GM18861 (cell line): ENCODE data around the gene CCDC9B.

Experiments used
- ATAC-seq: cut with Tn5 transposase; IDR thresholded peaks from one replicate; pipeline ENCODE4 v1.9.1; 2021; ENCODE audit not compliant: unreplicated experiment

The CCDC9B gene

DNA sequence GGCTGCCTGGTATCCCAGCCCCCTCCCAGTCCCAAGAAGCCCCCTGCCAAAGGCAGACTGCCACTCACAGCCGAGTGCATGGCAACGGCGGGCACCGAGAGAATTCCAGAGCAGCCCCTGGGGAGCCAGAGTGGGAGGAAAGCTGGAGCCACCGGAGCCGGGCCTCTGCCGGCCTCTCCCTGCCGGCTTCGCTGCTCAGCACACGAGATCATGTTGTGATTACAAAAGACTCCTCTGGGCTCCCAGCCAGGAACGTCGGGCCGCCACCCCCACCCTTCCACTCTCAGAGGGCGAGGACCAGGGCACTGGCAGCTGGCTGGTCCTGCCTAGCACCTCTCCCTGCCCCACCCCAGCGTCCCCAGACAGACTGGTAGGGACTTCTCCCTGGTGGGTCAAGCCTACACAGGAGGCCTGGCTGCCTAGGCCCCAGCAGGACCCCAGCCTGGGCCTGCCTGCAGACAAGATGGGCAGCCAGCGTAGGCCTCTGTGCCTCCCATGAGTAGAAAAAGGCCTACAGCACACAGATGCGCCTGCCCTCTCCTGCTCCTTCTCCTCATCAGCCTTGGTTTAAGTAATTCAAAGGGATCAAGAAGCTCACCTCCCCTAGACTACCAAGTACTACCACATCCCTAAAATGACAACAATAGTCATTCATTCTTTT, at the start of gene CCDC9B:
CCDC9B (minus strand) TSS at position 200 of the 661 bp plus-strand sequence; CDS start at position 80, 120 bp downstream.
- ATAC-seq, result no peak

GRCh38 chr15:40389824-40390595, 49.3 kb upstream of the CCDC9B start:
- ATAC-seq, result no peak

DNA sequence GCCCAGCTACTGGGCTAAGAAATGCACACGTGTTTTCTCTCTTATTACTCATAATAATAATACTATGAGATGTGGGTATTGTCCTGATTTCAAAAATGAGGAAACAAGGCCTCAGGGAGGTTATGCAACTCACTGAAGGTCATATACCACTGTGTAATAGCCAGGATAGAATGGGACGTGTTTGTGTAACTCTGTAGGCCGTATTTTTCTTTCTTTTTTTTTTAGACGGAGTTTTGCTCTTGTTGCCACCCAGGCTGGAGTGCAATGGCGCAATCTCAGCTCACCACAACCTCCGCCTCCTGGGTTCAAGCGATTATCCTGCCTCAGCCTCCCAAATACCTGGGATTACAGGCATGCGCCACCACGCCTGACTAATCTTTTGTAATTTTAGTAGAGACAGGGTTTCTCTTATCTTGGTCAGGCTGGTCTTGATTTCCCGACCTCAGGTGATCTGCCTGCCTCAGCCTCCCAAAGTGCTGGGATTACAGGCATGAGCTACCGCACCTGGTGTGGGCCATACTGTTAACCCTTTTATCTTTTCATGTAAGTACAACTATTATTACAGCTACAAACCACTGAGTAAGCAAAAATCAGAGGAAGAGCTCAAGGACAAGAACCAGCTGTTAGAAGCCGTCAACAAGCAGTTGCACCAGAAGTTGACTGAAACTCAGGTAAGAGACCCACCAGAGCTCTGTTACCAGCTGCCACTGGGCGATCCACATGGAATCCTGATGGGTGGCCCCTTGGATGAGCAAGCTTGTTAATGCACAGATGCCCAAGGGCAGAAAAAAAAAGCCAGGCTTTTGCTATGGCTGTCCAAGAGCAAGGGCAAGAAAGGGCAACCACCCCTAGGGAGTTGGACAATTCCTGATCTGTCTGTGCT, 48.4 kb upstream of the CCDC9B start:
- no peak for ATAC-seq

DNA sequence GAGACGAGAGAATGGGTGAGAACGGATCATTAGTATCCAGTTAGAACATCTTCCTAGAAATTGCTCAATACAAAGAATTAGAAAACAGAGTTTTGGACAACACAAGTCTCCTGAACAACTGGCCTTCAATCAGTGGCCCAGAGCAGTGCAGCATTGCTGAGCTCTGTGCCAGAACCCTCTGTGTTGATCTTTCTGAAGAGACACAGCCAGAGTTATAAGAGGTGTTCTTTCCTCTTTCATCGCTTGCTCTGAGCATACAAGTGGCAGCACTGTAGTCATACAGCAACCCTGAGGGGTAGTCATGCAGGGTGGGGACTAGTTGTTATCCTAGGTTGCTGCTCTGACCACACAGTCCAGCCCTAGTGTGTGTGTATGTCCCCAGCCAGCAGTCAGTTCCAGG, 45.7 kb upstream of the CCDC9B start:
- ATAC-seq, result no peak

DNA sequence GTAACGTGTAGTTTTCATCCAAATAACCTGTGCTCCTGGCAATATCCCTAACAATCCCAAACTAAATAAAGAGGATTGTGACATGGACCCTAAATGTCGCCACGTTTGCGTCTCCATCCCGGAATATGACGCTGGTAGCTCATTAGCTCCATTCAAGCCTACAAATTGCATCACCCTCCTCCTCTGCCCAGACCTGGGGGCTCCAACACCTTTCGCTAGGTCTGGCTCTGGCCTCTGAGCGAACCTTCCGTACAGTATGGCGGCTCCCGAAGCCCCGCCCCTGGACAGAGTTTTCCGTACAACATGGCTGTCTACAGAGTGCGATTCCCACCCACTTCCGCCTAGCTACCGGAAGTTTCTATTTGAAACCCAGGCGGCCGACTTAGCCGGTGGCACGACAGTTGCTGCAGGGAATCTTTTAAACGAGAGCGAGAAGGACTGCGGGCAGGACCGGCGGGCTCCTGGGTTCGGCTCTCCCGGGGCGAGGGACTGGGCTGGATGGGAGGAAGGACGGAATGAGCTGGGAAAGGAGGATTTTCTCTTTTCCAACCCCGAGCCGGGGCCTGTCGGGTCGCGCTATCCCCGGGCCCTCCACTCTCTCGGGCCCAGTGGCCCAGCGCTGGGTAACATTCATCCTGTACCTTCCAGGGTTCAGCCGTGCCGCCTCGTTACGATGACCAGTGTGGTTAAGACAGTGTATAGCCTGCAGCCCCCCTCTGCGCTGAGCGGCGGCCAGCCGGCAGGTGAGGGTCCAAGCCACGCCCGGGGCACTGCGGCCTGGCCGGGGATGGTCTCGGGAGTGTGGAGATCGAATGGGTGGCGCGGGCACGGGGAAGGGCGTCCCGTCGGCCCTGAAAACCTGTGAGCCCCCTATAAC, 42.1 kb upstream of the CCDC9B start, which contains the start of gene KNSTRN:
KNSTRN (plus strand) TSS at position 142 of the 877 bp plus-strand sequence; CDS start at position 257, 115 bp downstream.
- ATAC-seq, result peak; percentile 92

GRCh38 chr15:40381818-40382529, 41.2 kb upstream of the CCDC9B start:
- ATAC-seq, result no peak

DNA sequence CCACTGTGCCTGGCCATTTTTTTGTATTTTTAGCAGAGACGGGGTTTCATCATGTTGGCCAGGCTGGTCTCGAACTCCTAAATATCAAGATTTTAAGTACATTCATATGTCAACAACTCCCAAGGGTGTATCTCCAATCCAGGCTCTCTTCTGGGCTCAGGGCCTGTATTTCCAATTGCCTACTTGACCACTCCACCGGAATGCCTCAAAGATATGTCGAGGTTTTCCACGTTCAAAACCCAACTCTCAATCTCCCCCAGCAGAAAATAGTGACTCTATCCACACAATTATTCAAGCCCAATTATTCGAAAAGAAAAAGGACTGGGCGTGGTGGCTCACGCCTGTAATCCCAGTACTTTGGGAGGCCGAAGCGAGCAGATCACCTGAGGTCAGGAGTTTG, 39.9 kb upstream of the CCDC9B start:
- no peak for ATAC-seq

- no peak for ATAC-seq
These were observed 39.1 kb upstream of the CCDC9B start for GRCh38 chr15:40379853-40380252.

- ATAC-seq, result no peak
These were observed 38.6 kb upstream of the CCDC9B start for GRCh38 chr15:40379374-40379773.

GRCh38 chr15:40377606-40378005, 36.9 kb upstream of the CCDC9B start:
- no peak for ATAC-seq

DNA sequence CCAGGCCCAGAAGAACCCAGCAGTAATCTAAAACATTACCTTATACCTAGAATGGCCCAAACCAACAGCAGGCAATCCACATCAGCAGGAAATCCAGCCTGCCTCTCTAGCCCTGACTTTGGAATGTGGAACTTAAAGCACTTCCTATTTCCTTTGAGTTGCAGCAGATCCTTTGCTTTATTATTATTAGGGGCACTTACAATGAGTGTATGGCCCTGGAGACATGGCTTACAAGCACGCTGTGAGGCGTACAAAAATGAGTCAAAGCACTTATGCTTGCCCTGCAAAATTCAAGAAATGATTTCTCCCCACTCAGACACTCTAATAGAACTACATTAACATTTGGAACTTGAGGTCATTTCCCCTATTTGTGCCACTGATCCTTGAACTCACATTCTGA, 32.2 kb upstream of the CCDC9B start:
- ATAC-seq, result no peak

GRCh38 chr15:40369971-40370370, 29.2 kb upstream of the CCDC9B start:
- ATAC-seq, result no peak

- no peak for ATAC-seq
These were observed 28.7 kb upstream of the CCDC9B start for GRCh38 chr15:40369474-40369869.

- ATAC-seq, result no peak
These were observed 28.2 kb upstream of the CCDC9B start for GRCh38 chr15:40368719-40369473.

DNA sequence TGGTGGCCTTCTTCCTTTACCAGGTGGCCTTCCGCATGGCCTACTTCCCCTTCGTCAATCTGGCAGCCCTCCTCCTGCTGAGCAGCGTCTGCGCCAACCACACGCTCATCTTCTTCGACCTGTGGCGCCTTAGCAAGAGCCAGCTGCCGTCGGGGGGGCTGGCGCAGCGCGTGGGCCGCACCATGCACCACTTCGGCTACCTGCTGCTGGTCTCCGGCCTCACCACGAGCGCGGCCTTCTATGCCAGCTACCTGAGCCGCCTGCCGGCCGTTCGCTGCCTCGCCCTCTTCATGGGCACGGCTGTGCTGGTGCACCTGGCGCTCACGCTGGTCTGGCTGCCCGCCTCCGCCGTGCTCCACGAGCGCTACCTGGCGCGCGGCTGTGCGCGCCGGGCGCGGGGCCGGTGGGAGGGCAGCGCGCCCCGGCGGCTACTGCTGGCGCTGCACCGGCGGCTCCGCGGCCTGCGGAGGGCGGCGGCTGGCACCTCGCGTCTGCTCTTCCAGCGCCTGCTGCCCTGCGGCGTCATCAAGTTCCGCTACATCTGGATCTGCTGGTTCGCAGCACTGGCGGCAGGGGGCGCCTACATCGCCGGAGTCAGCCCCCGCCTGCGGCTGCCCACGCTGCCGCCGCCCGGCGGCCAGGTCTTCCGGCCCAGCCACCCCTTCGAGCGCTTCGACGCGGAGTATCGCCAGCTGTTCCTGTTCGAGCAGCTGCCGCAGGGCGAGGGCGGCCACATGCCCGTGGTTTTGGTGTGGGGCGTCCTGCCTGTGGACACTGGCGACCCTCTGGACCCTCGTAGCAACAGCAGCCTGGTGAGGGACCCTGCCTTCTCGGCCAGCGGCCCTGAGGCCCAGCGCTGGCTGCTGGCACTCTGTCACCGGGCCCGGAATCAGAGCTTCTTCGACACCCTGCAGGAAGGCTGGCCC, 27.2 kb upstream of the CCDC9B start:
- ATAC-seq, result peak; percentile 73

GRCh38 chr15:40367371-40367685, 26.6 kb upstream of the CCDC9B start:
- no peak for ATAC-seq

DNA sequence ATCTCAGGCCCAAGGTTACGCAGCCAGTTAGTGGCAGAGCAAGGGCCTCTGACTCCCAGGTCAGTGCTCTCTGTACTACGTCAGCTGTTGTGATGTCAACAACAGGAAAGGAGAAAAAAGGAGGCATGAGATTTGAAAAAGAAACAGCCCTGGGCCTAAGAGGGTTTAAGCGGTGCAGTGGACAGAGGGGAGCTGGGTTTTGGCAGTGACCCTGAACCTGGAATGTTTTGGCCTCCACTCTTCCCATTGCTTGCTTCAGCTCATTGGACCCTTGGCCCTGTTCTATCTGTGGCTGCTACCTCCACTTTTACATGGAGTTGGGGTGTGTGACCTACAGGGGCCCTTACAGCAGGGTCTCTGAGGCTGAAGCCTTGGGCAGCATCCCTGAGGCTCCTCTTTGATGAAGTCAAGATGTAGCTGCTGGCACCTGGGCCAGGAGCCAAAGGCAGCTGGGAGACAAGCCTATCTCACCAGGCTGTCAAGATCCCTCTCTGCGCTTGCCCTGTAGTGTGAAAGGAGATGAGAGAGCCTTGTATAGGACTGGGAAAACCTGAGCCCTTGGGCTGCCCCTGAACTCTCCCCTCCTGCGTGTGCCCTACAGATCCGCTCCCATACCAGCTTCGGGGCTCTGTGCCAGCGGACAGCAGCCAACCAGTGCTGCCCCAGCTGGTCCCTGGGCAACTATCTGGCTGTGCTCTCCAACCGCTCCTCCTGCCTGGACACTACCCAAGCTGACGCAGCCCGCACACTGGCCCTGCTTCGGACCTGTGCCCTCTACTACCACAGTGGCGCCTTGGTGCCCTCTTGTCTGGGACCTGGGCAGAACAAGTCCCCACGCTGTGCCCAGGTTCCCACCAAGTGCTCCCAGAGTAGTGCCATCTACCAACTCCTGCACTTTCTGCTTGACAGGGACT, 26.0 kb upstream of the CCDC9B start:
- ATAC-seq, result no peak
